Neural progenitor cell (in vitro differentiated cells): ENCODE results near the gene PHYHIPL. TPM values are rescaled to one million over a fixed set of nuclear protein-coding genes. Genes with fewer than 3 reads are reported as not detected.

Experiments used
- DNase-seq: peaks from one replicate; pipeline ENCODE4 v3.0.0-alpha.2; 2016; ENCODE audit warnings: low spot score
- H2AFZ ChIP-seq: fragments of 200-600 bp; sonication (generic); replicated peaks from 2 replicates; pipeline ENCODE4 v1.6.1; 2016; ENCODE audit warnings: antibody characterized with exemption
- H3F3A ChIP-seq: fragments of 200-600 bp; sonication (generic); 2 replicates; pipeline ENCODE4 v1.6.1; 2016; ENCODE audit warnings: antibody characterized with exemption, low read depth
- H3K27ac ChIP-seq: fragments of 200-600 bp; sonication (generic); 2 replicates; pipeline ENCODE4 v1.5.1; 2016; ENCODE audit warnings: mild to moderate bottlenecking
- H3K27me3 ChIP-seq: fragments of 200-600 bp; sonication (generic); 2 replicates; pipeline ENCODE4 v1.6.1; 2016; ENCODE audit warnings: mild to moderate bottlenecking, moderate library complexity
- H3K36me3 ChIP-seq: fragments of 200-600 bp; sonication (generic); 2 replicates; pipeline ENCODE4 v1.5.1; 2016
- H3K4me1 ChIP-seq: fragments of 200-600 bp; sonication (generic); 2 replicates; pipeline ENCODE4 v1.6.1; 2016; ENCODE audit warnings: mixed run types
- H3K4me2 ChIP-seq: fragments of 200-600 bp; sonication (generic); 2 replicates; pipeline ENCODE4 v1.6.1; 2016
- H3K4me3 ChIP-seq: fragments of 200-600 bp; sonication (generic); 2 replicates; pipeline ENCODE4 v1.5.1; 2016
- H3K79me2 ChIP-seq: fragments of 200-600 bp; sonication (generic); 2 replicates; pipeline ENCODE4 v1.6.1; 2016; ENCODE audit warnings: low read depth
- H3K9ac ChIP-seq: fragments of 200-600 bp; sonication (generic); 2 replicates; pipeline ENCODE4 v1.6.1; 2016
- H3K9me3 ChIP-seq: fragments of 200-600 bp; sonication (generic); 2 replicates; pipeline ENCODE4 v1.5.1; 2016; ENCODE audit warnings: low read depth
- H4K20me1 ChIP-seq: fragments of 200-600 bp; sonication (generic); 2 replicates; pipeline ENCODE4 v1.6.1; 2016; ENCODE audit warnings: low read depth
- H3K27ac Mint-ChIP-seq: 3 replicates; pipeline ENCODE4 v1.8.0; 2021; ENCODE audit warnings: mixed read lengths
- H3K27me3 Mint-ChIP-seq: 2 replicates; pipeline ENCODE4 v1.8.0; 2022; ENCODE audit warnings: low read depth, mild to moderate bottlenecking, inconsistent platforms, moderate library complexity, mixed read lengths; ENCODE audit not compliant: insufficient read depth
- H3K36me3 Mint-ChIP-seq: 3 replicates; pipeline ENCODE4 v1.8.0; 2021; ENCODE audit warnings: mixed read lengths
- H3K4me1 Mint-ChIP-seq: 3 replicates; pipeline ENCODE4 v1.8.0; 2021; ENCODE audit warnings: mixed read lengths
- H3K4me3 Mint-ChIP-seq: 3 replicates; pipeline ENCODE4 v1.8.0; 2021; ENCODE audit warnings: mild to moderate bottlenecking, moderate library complexity, mixed read lengths
- H3K9me3 Mint-ChIP-seq: 3 replicates; pipeline ENCODE4 v1.8.0; 2020; ENCODE audit warnings: mixed read lengths
- EZH2 ChIP-seq: fragments of 200-600 bp; sonication (generic); IDR thresholded peaks from 2 replicates; pipeline ENCODE4 v1.6.1; 2017; ENCODE audit warnings: antibody characterized with exemption, mild to moderate bottlenecking, moderate library complexity
- EZH2phosphoT487 ChIP-seq: fragments of 200-600 bp; sonication (generic); IDR thresholded peaks from 2 replicates; pipeline ENCODE4 v1.6.1; 2017; ENCODE audit warnings: antibody characterized with exemption
- total RNA-seq: library from RNA; depleted of rRNA; stranded (reverse); fragments of >200 nt; gene quantifications from 2 replicates; pipeline ENCODE4 v1.2.3, GENCODE V29; 2015; ENCODE audit warnings: low replicate concordance
- TF ChIP-seq, protein P1 (sequence below): fragments of 200-600 bp; sonication (generic); IDR thresholded peaks from 2 replicates; pipeline ENCODE4 v1.5.1; 2017; ENCODE audit warnings: antibody characterized with exemption, mild to moderate bottlenecking

The PHYHIPL gene
- total RNA-seq, 1 donor from 2014 or later = 0.52 TPM

GRCh38 chr10:59266321-59266720 lies 89.9 kb downstream of the PHYHIPL start:
- H3K4me3 ChIP-seq = no peak overlapping the region
- no peaks in the 10 kb centered on the region for H4K20me1 ChIP-seq

GRCh38 chr10:59268460-59268859 lies 92.0 kb downstream of the PHYHIPL start:
- Mint-ChIP-seq H3K27ac (no peak overlapping the region), H3K27me3 (no peaks in the 10 kb centered on the region)
- H3K4me1 ChIP-seq = peaks cover 3% of the 10 kb centered on the region

More at GRCh38 chr10:59266321-59266720, 89.9 kb downstream of the PHYHIPL start:
- TF ChIP-seq EZH2 (no peak), EZH2phosphoT487 (no peak)
- TF ChIP-seq, protein P1, sequence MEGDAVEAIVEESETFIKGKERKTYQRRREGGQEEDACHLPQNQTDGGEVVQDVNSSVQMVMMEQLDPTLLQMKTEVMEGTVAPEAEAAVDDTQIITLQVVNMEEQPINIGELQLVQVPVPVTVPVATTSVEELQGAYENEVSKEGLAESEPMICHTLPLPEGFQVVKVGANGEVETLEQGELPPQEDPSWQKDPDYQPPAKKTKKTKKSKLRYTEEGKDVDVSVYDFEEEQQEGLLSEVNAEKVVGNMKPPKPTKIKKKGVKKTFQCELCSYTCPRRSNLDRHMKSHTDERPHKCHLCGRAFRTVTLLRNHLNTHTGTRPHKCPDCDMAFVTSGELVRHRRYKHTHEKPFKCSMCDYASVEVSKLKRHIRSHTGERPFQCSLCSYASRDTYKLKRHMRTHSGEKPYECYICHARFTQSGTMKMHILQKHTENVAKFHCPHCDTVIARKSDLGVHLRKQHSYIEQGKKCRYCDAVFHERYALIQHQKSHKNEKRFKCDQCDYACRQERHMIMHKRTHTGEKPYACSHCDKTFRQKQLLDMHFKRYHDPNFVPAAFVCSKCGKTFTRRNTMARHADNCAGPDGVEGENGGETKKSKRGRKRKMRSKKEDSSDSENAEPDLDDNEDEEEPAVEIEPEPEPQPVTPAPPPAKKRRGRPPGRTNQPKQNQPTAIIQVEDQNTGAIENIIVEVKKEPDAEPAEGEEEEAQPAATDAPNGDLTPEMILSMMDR = no peak
- no peak overlapping the region for H3K27ac ChIP-seq
- no peak overlapping the region for H3K4me2 ChIP-seq
- H3K79me2 ChIP-seq = no peaks in the 10 kb centered on the region
- H3K9me3 Mint-ChIP-seq = no peaks in the 10 kb centered on the region
- H2AFZ ChIP-seq = no peak overlapping the region
- H3K27me3 Mint-ChIP-seq = no peaks in the 10 kb centered on the region
- H3K27ac Mint-ChIP-seq = no peak overlapping the region
- no peaks in the 10 kb centered on the region for H3K27me3 ChIP-seq
- H3K9ac ChIP-seq = no peak overlapping the region
- no peaks in the 10 kb centered on the region for H3K9me3 ChIP-seq
- H3K36me3 Mint-ChIP-seq = no peaks in the 10 kb centered on the region
- H3K4me3 Mint-ChIP-seq = no peak overlapping the region
- H3K36me3 ChIP-seq = no peaks in the 10 kb centered on the region
- DNase-seq = no peak
- H3F3A ChIP-seq = no peaks in the 10 kb centered on the region
- H3K4me1 ChIP-seq = peaks cover 2% of the 10 kb centered on the region
- H3K4me1 Mint-ChIP-seq = peaks cover 2% of the 10 kb centered on the region

GRCh38 chr10:59269651-59270050 lies 93.2 kb downstream of the PHYHIPL start:
- Histone ChIP-seq H3K4me1 (peaks cover 3% of the 10 kb centered on the region), H4K20me1 (no peaks in the 10 kb centered on the region), H3K4me2 (no peak overlapping the region), H3F3A (no peaks in the 10 kb centered on the region), H3K4me3 (no peak overlapping the region), H3K9ac (no peak overlapping the region), H3K27me3 (no peaks in the 10 kb centered on the region), H2AFZ (no peak overlapping the region), H3K79me2 (no peaks in the 10 kb centered on the region), H3K9me3 (no peaks in the 10 kb centered on the region), H3K27ac (no peak overlapping the region), H3K36me3 (no peaks in the 10 kb centered on the region)
- no peaks in the 10 kb centered on the region for H3K9me3 Mint-ChIP-seq
- H3K27me3 Mint-ChIP-seq = no peaks in the 10 kb centered on the region
- TF ChIP-seq EZH2 (no peak), EZH2phosphoT487 (no peak)
- TF ChIP-seq, protein P1 = no peak
- H3K27ac Mint-ChIP-seq = no peak overlapping the region
- no peak overlapping the region for H3K4me3 Mint-ChIP-seq
- H3K4me1 Mint-ChIP-seq = peaks cover 2% of the 10 kb centered on the region
- H3K36me3 Mint-ChIP-seq = no peaks in the 10 kb centered on the region
- no peak for DNase-seq

More at GRCh38 chr10:59268460-59268859, 92.0 kb downstream of the PHYHIPL start:
- DNase-seq = no peak
- Histone ChIP-seq H3K4me3 (no peak overlapping the region), H4K20me1 (no peaks in the 10 kb centered on the region), H3K4me2 (no peak overlapping the region), H3K9me3 (no peaks in the 10 kb centered on the region), H3K27me3 (no peaks in the 10 kb centered on the region), H3K36me3 (no peaks in the 10 kb centered on the region), H3K9ac (no peak overlapping the region), H3F3A (no peaks in the 10 kb centered on the region), H3K27ac (no peak overlapping the region), H2AFZ (no peak overlapping the region), H3K79me2 (no peaks in the 10 kb centered on the region)
- TF ChIP-seq EZH2phosphoT487 (no peak), EZH2 (no peak)
- TF ChIP-seq, protein P1 = no peak
- Mint-ChIP-seq H3K36me3 (no peaks in the 10 kb centered on the region), H3K4me3 (no peak overlapping the region), H3K9me3 (no peaks in the 10 kb centered on the region), H3K4me1 (peaks cover 2% of the 10 kb centered on the region)
